Measurements from ENCODE around the gene SATB2.

SATB2 gene

GRCh38 chr2:199457147-199458008, at the start of gene SATB2:
Gene SATB2 (minus strand): TSS chr2:199457939. CDS start chr2:199456037, 1,902 bp downstream.
- H3K4me1 ChIP-seq (ENCODE audit: control insufficient read depth in 1 of 2, insufficient read depth in 2 of 2, low read length in 2 of 2), result peaks cover 0 to 31% of the 10 kb centered on the region in 2 donors
- peak within 1 kb of the TSS; percentile 83 to 93 for H3K4me3 ChIP-seq (ENCODE audit: low read depth in 1 of 2, low read length in 2 of 2)
- H3K9me3 ChIP-seq (ENCODE audit: control insufficient read depth in 1 of 2, low read length in 2 of 2), result no peaks in the 10 kb centered on the region
- H3K36me3 ChIP-seq (ENCODE audit: control insufficient read depth in 1 of 2, insufficient read depth in 2 of 2, low read length in 2 of 2), result peaks cover 0 to 4% of the 10 kb centered on the region in 2 donors
- H3K27ac ChIP-seq (ENCODE audit: low read length), result no peak within 1 kb of the TSS
- H3K27me3 ChIP-seq (ENCODE audit: low read depth, low read length), result peaks cover 41% of the 10 kb centered on the region

DNA sequence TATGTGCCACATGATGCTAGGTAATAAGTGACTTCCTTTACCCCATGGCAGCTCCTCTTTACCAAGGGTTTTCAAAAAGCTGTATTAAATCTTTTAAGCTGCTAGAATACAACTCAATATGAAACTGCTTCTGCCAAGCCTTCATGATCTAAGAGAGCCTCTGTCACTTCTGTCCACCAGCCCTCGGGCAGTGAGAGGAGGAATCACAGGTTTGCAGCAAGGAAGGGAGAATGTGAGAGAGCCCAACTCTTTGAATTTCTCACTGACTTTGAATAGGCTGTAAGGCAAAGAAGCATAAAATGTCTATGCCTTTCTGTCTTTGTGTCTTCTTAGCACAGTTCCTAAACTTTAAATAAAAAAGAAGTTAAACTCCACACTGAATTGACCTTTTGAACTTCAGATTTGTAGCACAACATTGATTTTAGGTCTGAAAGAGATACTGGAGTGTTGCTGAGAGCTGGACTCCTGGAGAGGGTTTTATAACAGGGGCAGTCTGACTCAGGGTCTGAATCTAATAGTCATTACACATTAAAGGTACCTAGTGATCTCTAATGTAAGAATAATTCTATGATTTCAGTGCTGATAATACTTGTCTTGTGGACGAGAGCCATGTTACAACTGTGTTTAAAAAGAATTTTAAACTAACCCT, 48.1 kb upstream of the SATB2 start:
- Histone ChIP-seq H3K9me3 (ENCODE audit: control insufficient read depth in 1 of 2, low read length in 2 of 2) (no peaks in the 10 kb centered on the region), H3K4me1 (ENCODE audit: control insufficient read depth in 1 of 2, insufficient read depth in 2 of 2, low read length in 2 of 2) (no peaks in the 10 kb centered on the region), H3K36me3 (ENCODE audit: control insufficient read depth in 1 of 2, insufficient read depth in 2 of 2, low read length in 2 of 2) (no peaks in the 10 kb centered on the region), H3K27me3 (ENCODE audit: low read depth, low read length) (no peaks in the 10 kb centered on the region), H3K27ac (ENCODE audit: low read length) (no peak overlapping the region), H3K4me3 (ENCODE audit: low read depth in 1 of 2, low read length in 2 of 2) (no peak overlapping the region)

- H3K9me3 ChIP-seq (ENCODE audit: control insufficient read depth in 1 of 2, low read length in 2 of 2), result no peaks in the 10 kb centered on the region
- no peak overlapping the region for H3K4me3 ChIP-seq (ENCODE audit: low read depth in 1 of 2, low read length in 2 of 2)
- no peaks in the 10 kb centered on the region for H3K36me3 ChIP-seq (ENCODE audit: control insufficient read depth in 1 of 2, insufficient read depth in 2 of 2, low read length in 2 of 2)
- H3K27me3 ChIP-seq (ENCODE audit: low read depth, low read length), result no peaks in the 10 kb centered on the region
- H3K27ac ChIP-seq (ENCODE audit: low read length), result no peak overlapping the region
- no peaks in the 10 kb centered on the region for H3K4me1 ChIP-seq (ENCODE audit: control insufficient read depth in 1 of 2, insufficient read depth in 2 of 2, low read length in 2 of 2)
Observed at GRCh38 chr2:199503148-199503547, 45.4 kb upstream of the SATB2 start.

DNA sequence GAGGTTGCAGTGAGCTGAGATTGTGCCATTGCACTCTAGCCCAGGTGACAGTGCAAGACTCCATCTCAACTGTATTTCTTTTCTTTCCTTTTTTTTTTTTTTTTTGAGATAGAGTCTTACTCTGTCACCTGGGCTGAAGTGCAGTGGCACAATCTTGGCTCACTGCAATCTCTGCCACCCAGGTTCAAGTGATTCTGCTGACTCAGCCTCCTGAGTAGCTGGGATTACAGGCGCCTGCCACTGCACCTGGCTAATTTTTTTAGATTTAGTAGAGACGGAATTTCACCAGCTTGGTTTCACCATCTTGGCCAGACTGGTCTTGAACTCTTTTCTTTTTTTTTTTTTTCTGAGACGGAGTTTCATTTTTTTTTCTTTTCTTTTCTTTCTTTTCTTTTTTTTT, 41.3 kb upstream of the SATB2 start:
- Histone ChIP-seq H3K4me3 (ENCODE audit: low read depth in 1 of 2, low read length in 2 of 2) (no peak overlapping the region), H3K9me3 (ENCODE audit: control insufficient read depth in 1 of 2, low read length in 2 of 2) (no peaks in the 10 kb centered on the region), H3K36me3 (ENCODE audit: control insufficient read depth in 1 of 2, insufficient read depth in 2 of 2, low read length in 2 of 2) (no peaks in the 10 kb centered on the region), H3K27ac (ENCODE audit: low read length) (no peak overlapping the region), H3K27me3 (ENCODE audit: low read depth, low read length) (no peaks in the 10 kb centered on the region), H3K4me1 (ENCODE audit: control insufficient read depth in 1 of 2, insufficient read depth in 2 of 2, low read length in 2 of 2) (no peaks in the 10 kb centered on the region)

GRCh38 chr2:199495147-199495546, 37.4 kb upstream of the SATB2 start:
- Histone ChIP-seq H3K9me3 (ENCODE audit: control insufficient read depth in 1 of 2, low read length in 2 of 2) (no peaks in the 10 kb centered on the region), H3K36me3 (ENCODE audit: control insufficient read depth in 1 of 2, insufficient read depth in 2 of 2, low read length in 2 of 2) (no peaks in the 10 kb centered on the region)

GRCh38 chr2:199490049-199490448, 32.3 kb upstream of the SATB2 start:
- no peaks in the 10 kb centered on the region for H3K4me1 ChIP-seq (ENCODE audit: control insufficient read depth in 1 of 2, insufficient read depth in 2 of 2, low read length in 2 of 2)
- no peak overlapping the region for H3K4me3 ChIP-seq (ENCODE audit: low read depth in 1 of 2, low read length in 2 of 2)
- no peaks in the 10 kb centered on the region for H3K36me3 ChIP-seq (ENCODE audit: control insufficient read depth in 1 of 2, insufficient read depth in 2 of 2, low read length in 2 of 2)
- H3K27me3 ChIP-seq (ENCODE audit: low read depth, low read length), result no peaks in the 10 kb centered on the region
- H3K9me3 ChIP-seq (ENCODE audit: control insufficient read depth in 1 of 2, low read length in 2 of 2), result no peaks in the 10 kb centered on the region
- H3K27ac ChIP-seq (ENCODE audit: low read length), result no peak overlapping the region

More at GRCh38 chr2:199495147-199495546, 37.4 kb upstream of the SATB2 start:
- no peak overlapping the region for H3K27ac ChIP-seq (ENCODE audit: low read length)
- no peak overlapping the region for H3K4me3 ChIP-seq (ENCODE audit: low read depth in 1 of 2, low read length in 2 of 2)
- no peaks in the 10 kb centered on the region for H3K27me3 ChIP-seq (ENCODE audit: low read depth, low read length)
- H3K4me1 ChIP-seq (ENCODE audit: control insufficient read depth in 1 of 2, insufficient read depth in 2 of 2, low read length in 2 of 2), result no peaks in the 10 kb centered on the region

DNA sequence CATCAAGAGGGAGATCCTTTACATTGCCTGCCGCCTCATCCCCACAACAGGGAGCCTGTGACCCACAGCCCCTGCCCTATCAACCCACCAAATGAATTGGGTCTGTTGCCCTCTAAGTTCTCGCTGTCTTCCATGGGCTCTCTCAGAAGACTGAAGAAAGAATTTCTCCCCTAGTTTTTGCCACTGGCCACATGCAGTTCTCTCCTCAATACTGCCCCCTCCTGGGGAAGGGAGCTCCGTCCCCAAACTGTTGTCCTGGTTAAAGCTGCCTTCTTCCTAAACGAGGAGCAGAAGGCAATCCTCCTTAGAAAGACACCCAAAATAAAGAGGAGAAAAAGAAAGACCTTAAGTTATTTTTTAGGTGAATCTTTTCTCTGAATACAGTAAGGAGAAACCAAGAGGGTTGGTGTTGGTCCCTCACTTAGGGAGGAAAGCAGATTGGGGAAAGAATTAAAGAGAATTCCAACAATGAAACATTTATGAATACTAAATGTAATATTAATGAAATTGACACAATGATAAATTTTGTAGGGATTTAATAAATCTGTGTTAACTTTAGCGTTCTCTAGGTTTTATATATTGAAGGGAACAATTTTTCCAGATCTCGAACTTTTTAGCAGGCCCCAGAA, 31.1 kb upstream of the SATB2 start:
- Histone ChIP-seq H3K27ac (ENCODE audit: low read length) (no peak overlapping the region), H3K4me1 (ENCODE audit: control insufficient read depth in 1 of 2, insufficient read depth in 2 of 2, low read length in 2 of 2) (no peaks in the 10 kb centered on the region), H3K36me3 (ENCODE audit: control insufficient read depth in 1 of 2, insufficient read depth in 2 of 2, low read length in 2 of 2) (no peaks in the 10 kb centered on the region), H3K9me3 (ENCODE audit: control insufficient read depth in 1 of 2, low read length in 2 of 2) (no peaks in the 10 kb centered on the region), H3K4me3 (ENCODE audit: low read depth in 1 of 2, low read length in 2 of 2) (no peak overlapping the region), H3K27me3 (ENCODE audit: low read depth, low read length) (no peaks in the 10 kb centered on the region)

DNA sequence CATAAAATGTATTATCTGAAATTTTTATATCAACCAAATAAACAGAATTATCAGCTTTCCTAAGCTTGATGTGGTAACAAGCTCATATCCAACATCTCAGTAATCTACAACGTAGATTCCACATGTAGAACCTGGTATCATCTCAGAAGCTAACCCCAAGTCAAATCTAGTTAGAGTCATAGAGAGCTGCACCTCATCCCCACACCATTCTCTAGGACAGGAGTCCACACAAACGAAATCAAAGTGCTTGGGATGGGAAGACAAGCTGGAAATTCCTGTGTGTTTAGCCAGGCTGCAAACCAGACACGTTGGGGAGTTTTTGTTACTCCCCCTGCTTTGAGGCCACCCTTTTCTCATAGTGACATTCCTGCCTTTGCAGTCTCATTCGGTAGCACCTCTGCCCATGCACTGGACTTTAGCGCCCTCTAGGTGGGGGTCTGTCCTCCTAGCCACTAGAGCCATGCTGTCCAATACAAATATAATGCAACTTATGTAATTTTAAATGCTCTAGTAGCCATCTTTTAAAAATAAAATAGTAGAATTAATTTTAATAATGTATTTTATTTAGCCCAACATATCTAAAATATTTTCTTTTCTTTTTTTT, 28.1 kb upstream of the SATB2 start:
- Histone ChIP-seq H3K9me3 (ENCODE audit: control insufficient read depth in 1 of 2, low read length in 2 of 2) (no peaks in the 10 kb centered on the region), H3K27ac (ENCODE audit: low read length) (no peak overlapping the region)

GRCh38 chr2:199484927-199485326, 27.2 kb upstream of the SATB2 start:
- H3K4me3 ChIP-seq (ENCODE audit: low read depth in 1 of 2, low read length in 2 of 2), result no peak overlapping the region
- no peaks in the 10 kb centered on the region for H3K36me3 ChIP-seq (ENCODE audit: control insufficient read depth in 1 of 2, insufficient read depth in 2 of 2, low read length in 2 of 2)
- no peaks in the 10 kb centered on the region for H3K9me3 ChIP-seq (ENCODE audit: control insufficient read depth in 1 of 2, low read length in 2 of 2)
- H3K27ac ChIP-seq (ENCODE audit: low read length), result no peak overlapping the region
- no peaks in the 10 kb centered on the region for H3K27me3 ChIP-seq (ENCODE audit: low read depth, low read length)
- no peaks in the 10 kb centered on the region for H3K4me1 ChIP-seq (ENCODE audit: control insufficient read depth in 1 of 2, insufficient read depth in 2 of 2, low read length in 2 of 2)

More for the DNA sequence above, 28.1 kb upstream of the SATB2 start:
- no peaks in the 10 kb centered on the region for H3K36me3 ChIP-seq (ENCODE audit: control insufficient read depth in 1 of 2, insufficient read depth in 2 of 2, low read length in 2 of 2)
- H3K27me3 ChIP-seq (ENCODE audit: low read depth, low read length), result no peaks in the 10 kb centered on the region
- no peaks in the 10 kb centered on the region for H3K4me1 ChIP-seq (ENCODE audit: control insufficient read depth in 1 of 2, insufficient read depth in 2 of 2, low read length in 2 of 2)
- no peak overlapping the region for H3K4me3 ChIP-seq (ENCODE audit: low read depth in 1 of 2, low read length in 2 of 2)

DNA sequence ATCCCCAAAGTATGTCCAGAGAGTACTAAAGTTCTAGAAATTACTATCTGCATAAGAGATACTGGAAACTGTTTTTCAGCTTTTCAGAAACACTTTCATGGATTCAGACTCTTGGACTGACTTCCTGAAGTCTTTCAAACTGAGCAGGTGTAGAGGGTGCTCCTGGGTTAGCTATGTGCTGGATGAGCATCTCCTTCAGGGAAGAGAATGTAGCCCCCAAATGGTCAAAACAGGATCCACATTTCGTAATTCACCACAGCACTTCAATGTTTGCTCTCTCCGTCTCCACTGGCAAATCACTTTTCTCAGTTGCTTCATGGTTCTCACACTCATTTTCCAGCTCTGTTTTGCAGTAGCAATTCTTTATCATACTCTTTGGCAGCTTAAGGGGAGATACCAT, 23.2 kb upstream of the SATB2 start:
- no peaks in the 10 kb centered on the region for H3K4me1 ChIP-seq (ENCODE audit: control insufficient read depth in 1 of 2, insufficient read depth in 2 of 2, low read length in 2 of 2)

GRCh38 chr2:199477277-199477834, 19.6 kb upstream of the SATB2 start:
- Histone ChIP-seq H3K27ac (ENCODE audit: low read length) (no peak overlapping the region), H3K9me3 (ENCODE audit: control insufficient read depth in 1 of 2, low read length in 2 of 2) (no peaks in the 10 kb centered on the region), H3K27me3 (ENCODE audit: low read depth, low read length) (peaks cover 7% of the 10 kb centered on the region), H3K4me1 (ENCODE audit: control insufficient read depth in 1 of 2, insufficient read depth in 2 of 2, low read length in 2 of 2) (no peaks in the 10 kb centered on the region), H3K36me3 (ENCODE audit: control insufficient read depth in 1 of 2, insufficient read depth in 2 of 2, low read length in 2 of 2) (no peaks in the 10 kb centered on the region), H3K4me3 (ENCODE audit: low read depth in 1 of 2, low read length in 2 of 2) (no peak overlapping the region)

More for the DNA sequence above, 23.2 kb upstream of the SATB2 start:
- Histone ChIP-seq H3K9me3 (ENCODE audit: control insufficient read depth in 1 of 2, low read length in 2 of 2) (no peaks in the 10 kb centered on the region), H3K27ac (ENCODE audit: low read length) (no peak overlapping the region), H3K27me3 (ENCODE audit: low read depth, low read length) (no peaks in the 10 kb centered on the region), H3K36me3 (ENCODE audit: control insufficient read depth in 1 of 2, insufficient read depth in 2 of 2, low read length in 2 of 2) (no peaks in the 10 kb centered on the region), H3K4me3 (ENCODE audit: low read depth in 1 of 2, low read length in 2 of 2) (no peak overlapping the region)

Data from muscle layer of duodenum (tissue), 2 donors.